Measurements from ENCODE around the gene TUBGCP3. TPM values are rescaled to one million over a fixed set of nuclear protein-coding genes. Genes with fewer than 3 reads are reported as not detected.

TUBGCP3 gene
- total RNA-seq, 1 experiment from 2014 or later: 51.1 TPM

DNA sequence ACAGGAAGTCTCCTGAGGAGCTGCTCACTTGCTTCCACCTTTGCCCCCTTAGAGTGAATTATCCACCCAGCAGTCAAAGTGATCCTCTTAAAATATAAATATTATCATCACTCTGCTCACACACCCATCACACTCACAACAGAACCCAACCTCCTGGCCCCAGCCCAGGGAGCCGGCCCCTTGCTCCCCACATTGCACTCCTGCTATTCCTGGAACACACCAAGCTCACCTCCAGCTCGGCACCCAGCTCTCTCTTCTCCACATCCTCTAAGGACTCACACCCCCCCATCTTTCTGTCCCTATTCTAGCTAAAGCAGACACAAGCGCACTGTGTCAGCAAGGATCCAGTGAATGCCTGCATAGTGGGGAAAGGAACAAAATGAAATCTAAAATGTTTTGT is 7.0 kb downstream of the TUBGCP3 start:
- ChIA-PET POLR2A (interaction anchor here (0.8 kb wide), 1 partner anchor 8 kb away, joined by 5 read pairs; no protein-coding TSS in a partner anchor), CTCF (no interaction called here)
- BruUV-seq (replicated peaks): no TSS peak
- TF ChIP-seq, protein P1, sequence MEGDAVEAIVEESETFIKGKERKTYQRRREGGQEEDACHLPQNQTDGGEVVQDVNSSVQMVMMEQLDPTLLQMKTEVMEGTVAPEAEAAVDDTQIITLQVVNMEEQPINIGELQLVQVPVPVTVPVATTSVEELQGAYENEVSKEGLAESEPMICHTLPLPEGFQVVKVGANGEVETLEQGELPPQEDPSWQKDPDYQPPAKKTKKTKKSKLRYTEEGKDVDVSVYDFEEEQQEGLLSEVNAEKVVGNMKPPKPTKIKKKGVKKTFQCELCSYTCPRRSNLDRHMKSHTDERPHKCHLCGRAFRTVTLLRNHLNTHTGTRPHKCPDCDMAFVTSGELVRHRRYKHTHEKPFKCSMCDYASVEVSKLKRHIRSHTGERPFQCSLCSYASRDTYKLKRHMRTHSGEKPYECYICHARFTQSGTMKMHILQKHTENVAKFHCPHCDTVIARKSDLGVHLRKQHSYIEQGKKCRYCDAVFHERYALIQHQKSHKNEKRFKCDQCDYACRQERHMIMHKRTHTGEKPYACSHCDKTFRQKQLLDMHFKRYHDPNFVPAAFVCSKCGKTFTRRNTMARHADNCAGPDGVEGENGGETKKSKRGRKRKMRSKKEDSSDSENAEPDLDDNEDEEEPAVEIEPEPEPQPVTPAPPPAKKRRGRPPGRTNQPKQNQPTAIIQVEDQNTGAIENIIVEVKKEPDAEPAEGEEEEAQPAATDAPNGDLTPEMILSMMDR (IDR thresholded peaks at IDR 0.05; ENCODE audit: insufficient read depth in 1 of 2, low read depth in 1 of 2, low read length in 1 of 2, severe bottlenecking in 1 of 2, unreplicated experiment in 1 of 2): no peak
- Mint-ChIP-seq H3K27me3 (ENCODE audit: insufficient read depth, unreplicated experiment) (no peaks in the 10 kb centered on the region), H3K27ac (ENCODE audit: unreplicated experiment) (no peak overlapping the region), H3K4me1 (ENCODE audit: low read depth, unreplicated experiment) (peaks cover 12% of the 10 kb centered on the region), H3K4me3 (ENCODE audit: unreplicated experiment) (no peak overlapping the region), H3K36me3 (ENCODE audit: insufficient read depth, unreplicated experiment) (peaks cover 28% of the 10 kb centered on the region), H3K9me3 (ENCODE audit: unreplicated experiment) (peaks cover 8% of the 10 kb centered on the region)
- Histone ChIP-seq H3K36me3 (ENCODE audit: control insufficient read depth, insufficient read depth, low read length) (peaks cover 1% of the 10 kb centered on the region; the same call in 1 of the 2 replicates), H3K4me3 (ENCODE audit: low read depth, low read length) (no peak overlapping the region), H3K4me1 (no peaks in the 10 kb centered on the region), H3K9me3 (peaks cover 3% of the 10 kb centered on the region; the same call in 1 of the 2 replicates), H3K27me3 (replicated peaks; ENCODE audit: control insufficient read depth, insufficient read depth, low read length) (no peaks in the 10 kb centered on the region)
- DNase-seq: no peak
- intact Hi-C loops (cut with micrococcal nuclease; ENCODE audit: unreplicated experiment): no loop called here

GRCh38 chr13:112580211-112580610 is 7.7 kb downstream of the TUBGCP3 start:
- H3K9me3 Mint-ChIP-seq (ENCODE audit: unreplicated experiment): peaks cover 8% of the 10 kb centered on the region
- DNase-seq: no peak
- Histone ChIP-seq H3K9me3 (peaks cover 3% of the 10 kb centered on the region; the same call in 1 of the 2 replicates), H3K4me1 (no peaks in the 10 kb centered on the region), H3K27me3 (replicated peaks; ENCODE audit: control insufficient read depth, insufficient read depth, low read length) (no peaks in the 10 kb centered on the region), H3K36me3 (ENCODE audit: control insufficient read depth, insufficient read depth, low read length) (peaks cover 1% of the 10 kb centered on the region; the same call in 1 of the 2 replicates), H3K4me3 (ENCODE audit: low read depth, low read length) (no peak overlapping the region)
- TF ChIP-seq, protein P1 (IDR thresholded peaks at IDR 0.05; ENCODE audit: insufficient read depth in 1 of 2, low read depth in 1 of 2, low read length in 1 of 2, severe bottlenecking in 1 of 2, unreplicated experiment in 1 of 2): no peak
- H3K4me3 Mint-ChIP-seq (ENCODE audit: unreplicated experiment): no peak overlapping the region
- H3K4me1 Mint-ChIP-seq (ENCODE audit: low read depth, unreplicated experiment): peaks cover 19% of the 10 kb centered on the region
- peaks cover 28% of the 10 kb centered on the region for H3K36me3 Mint-ChIP-seq (ENCODE audit: insufficient read depth, unreplicated experiment)
- ChIA-PET CTCF (no interaction called here), POLR2A (interaction anchor here (0.8 kb wide), 1 partner anchor 9 kb away, joined by 5 read pairs; no protein-coding TSS in a partner anchor)
- no TSS peak for BruUV-seq (replicated peaks)
- intact Hi-C loops (cut with micrococcal nuclease; ENCODE audit: unreplicated experiment): no loop called here
- no peak overlapping the region for H3K27ac Mint-ChIP-seq (ENCODE audit: unreplicated experiment)
- H3K27me3 Mint-ChIP-seq (ENCODE audit: insufficient read depth, unreplicated experiment): no peaks in the 10 kb centered on the region

GRCh38 chr13:112579310-112579843 is 8.6 kb downstream of the TUBGCP3 start:
- H3K9me3 Mint-ChIP-seq (ENCODE audit: unreplicated experiment): peaks cover 8% of the 10 kb centered on the region
- CTCF ChIA-PET: no interaction called here
- intact Hi-C loops (cut with micrococcal nuclease; ENCODE audit: unreplicated experiment): no loop called here
- peaks cover 28% of the 10 kb centered on the region for H3K36me3 Mint-ChIP-seq (ENCODE audit: insufficient read depth, unreplicated experiment)
- no TSS peak for BruUV-seq (replicated peaks)
- H3K4me1 Mint-ChIP-seq (ENCODE audit: low read depth, unreplicated experiment): peaks cover 23% of the 10 kb centered on the region
- no peak overlapping the region for H3K4me3 ChIP-seq (ENCODE audit: low read depth, low read length)
- H3K27ac Mint-ChIP-seq (ENCODE audit: unreplicated experiment): no peak overlapping the region
- H3K4me3 Mint-ChIP-seq (ENCODE audit: unreplicated experiment): no peak overlapping the region
- no peaks in the 10 kb centered on the region for H3K27me3 ChIP-seq (replicated peaks; ENCODE audit: control insufficient read depth, insufficient read depth, low read length)
- TF ChIP-seq, protein P1 (IDR thresholded peaks at IDR 0.05; ENCODE audit: insufficient read depth in 1 of 2, low read depth in 1 of 2, low read length in 1 of 2, severe bottlenecking in 1 of 2, unreplicated experiment in 1 of 2): no peak
- DNase-seq: no peak
- POLR2A ChIA-PET: no interaction called here
- peaks cover 3% of the 10 kb centered on the region; the same call in 1 of the 2 replicates for H3K9me3 ChIP-seq
- H3K4me1 ChIP-seq: no peaks in the 10 kb centered on the region
- no peaks in the 10 kb centered on the region for H3K27me3 Mint-ChIP-seq (ENCODE audit: insufficient read depth, unreplicated experiment)
- H3K36me3 ChIP-seq (ENCODE audit: control insufficient read depth, insufficient read depth, low read length): peaks cover 1% of the 10 kb centered on the region; the same call in 1 of the 2 replicates

Data from Caco-2 (cell line).